ENCODE data around the gene ISG20.
"Not testable (repeated sequence)": the region's sequence is repeated elsewhere in the genome, so short reads cannot be mapped to it uniquely, and the experiment has no call there.

The ISG20 gene

DNA sequence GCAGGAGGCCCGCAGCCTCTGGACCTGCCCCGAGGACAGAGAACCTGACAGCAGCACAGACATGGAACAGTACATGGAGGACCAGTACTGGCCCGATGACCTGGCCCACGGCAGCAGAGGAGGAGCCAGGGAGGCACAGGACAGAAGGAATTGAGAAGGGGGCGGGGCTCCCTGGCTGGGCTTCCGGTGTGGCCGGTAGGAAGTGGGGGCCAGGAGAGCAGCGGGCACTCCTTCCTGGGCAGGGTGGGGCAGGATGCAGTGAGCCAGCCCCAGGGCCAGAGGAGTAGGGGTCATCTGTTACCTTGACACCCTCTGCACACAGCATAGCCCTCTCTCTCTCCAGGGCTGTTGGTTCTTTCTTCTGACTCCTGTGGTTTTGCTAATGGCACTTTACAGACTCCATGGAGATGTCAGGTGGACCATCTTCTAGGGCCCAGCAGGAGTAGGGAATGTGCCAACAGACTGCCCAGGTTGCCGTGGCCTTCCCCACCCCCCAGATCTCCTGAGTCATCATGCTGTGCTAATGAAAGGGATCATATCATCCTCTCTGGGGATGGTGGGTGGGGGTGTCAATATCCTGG is 8.6 kb upstream of the ISG20 start:
- TF ChIP-seq CTCF (IDR thresholded peaks at IDR 0.05; ENCODE audit: low read depth, low read length, missing control alignments) = no peak
- H3K4me3 ChIP-seq (replicated peaks; ENCODE audit: low read depth, low read length) = no peak overlapping the region
- no peak for DNase-seq (ENCODE audit: extremely low read depth, low read depth)

- H3K4me3 ChIP-seq (replicated peaks; ENCODE audit: low read depth, low read length) = no peak overlapping the region
- no peak for TF ChIP-seq CTCF (IDR thresholded peaks at IDR 0.05; ENCODE audit: low read depth, low read length, missing control alignments)
- no peak for DNase-seq (ENCODE audit: extremely low read depth, low read depth)
Measured at GRCh38 chr15:88630798-88631463, 7.9 kb upstream of the ISG20 start.

GRCh38 chr15:88631464-88632028 is 7.3 kb upstream of the ISG20 start:
- H3K4me3 ChIP-seq (replicated peaks; ENCODE audit: low read depth, low read length) = no peak overlapping the region
- TF ChIP-seq CTCF (IDR thresholded peaks at IDR 0.05; ENCODE audit: low read depth, low read length, missing control alignments) = no peak
- no peak for DNase-seq (ENCODE audit: extremely low read depth, low read depth)

- DNase-seq (ENCODE audit: extremely low read depth, low read depth); H3K4me3 ChIP-seq (replicated peaks; ENCODE audit: low read depth, low read length): not testable (repeated sequence)
Measured at GRCh38 chr15:88632797-88633196, 6.0 kb upstream of the ISG20 start.

DNA sequence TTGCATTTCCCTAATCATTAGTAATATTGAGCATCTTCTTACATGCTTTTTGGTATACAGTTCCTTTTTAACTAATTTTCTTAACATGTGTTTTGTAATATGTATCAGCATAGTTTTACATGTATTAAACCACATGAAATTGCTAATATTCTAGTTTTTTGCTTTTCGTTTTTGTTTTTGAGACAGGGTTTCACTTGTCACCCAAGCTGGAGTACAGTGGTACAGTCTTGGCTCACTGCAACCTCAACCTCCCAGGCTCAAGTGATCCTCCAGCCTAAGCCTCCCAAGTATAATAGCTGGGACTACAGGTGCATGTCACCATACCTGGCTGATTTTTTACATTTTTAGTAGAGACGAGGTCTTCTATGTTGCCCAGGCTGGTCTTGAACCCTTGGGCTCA is 4.4 kb upstream of the ISG20 start:
- no peak for DNase-seq (ENCODE audit: extremely low read depth, low read depth)
- no peak for TF ChIP-seq CTCF (IDR thresholded peaks at IDR 0.05; ENCODE audit: low read depth, low read length, missing control alignments)
- no peak overlapping the region for H3K4me3 ChIP-seq (replicated peaks; ENCODE audit: low read depth, low read length)

DNA sequence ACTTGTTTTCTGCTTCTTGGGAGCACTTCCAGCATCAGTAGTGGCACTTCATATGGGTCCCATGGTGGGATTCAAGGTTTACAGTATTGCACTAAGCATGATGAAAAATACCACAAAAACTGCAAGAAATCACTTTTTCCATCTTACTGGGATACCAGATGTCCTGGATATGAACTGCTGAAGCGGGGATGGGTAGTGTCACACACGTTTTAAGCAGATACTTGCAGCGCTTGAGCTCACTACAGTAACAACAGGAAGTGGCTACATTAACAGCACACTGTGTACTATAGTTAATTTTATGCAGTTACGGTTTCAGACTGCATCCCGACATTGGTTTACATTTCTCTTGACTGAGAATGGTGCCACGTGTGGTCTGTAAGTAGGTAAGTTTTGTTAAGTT is 3.5 kb upstream of the ISG20 start:
- no peak for TF ChIP-seq CTCF (IDR thresholded peaks at IDR 0.05; ENCODE audit: low read depth, low read length, missing control alignments)
- H3K4me3 ChIP-seq (replicated peaks; ENCODE audit: low read depth, low read length) = no peak overlapping the region

DNA sequence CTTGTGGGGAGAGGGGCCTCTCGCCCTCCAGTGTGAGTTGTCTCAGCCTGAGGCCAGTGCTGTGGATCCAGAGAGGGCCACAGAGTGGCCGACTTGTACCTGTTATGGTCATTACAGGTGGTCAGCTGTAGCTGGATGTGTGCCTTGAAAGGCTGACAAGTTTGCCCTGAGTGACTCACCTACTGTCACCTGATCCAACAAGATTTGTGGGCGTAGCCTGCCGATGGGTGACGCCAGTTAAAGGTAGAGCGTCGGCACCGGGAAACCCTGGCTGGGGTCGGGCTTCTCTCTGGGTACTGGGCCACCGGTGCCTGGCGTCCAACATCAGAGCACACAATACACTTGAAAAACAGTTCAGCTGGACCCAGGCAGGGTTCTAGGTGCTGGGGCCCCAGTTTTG is 2.8 kb upstream of the ISG20 start:
- no peak for DNase-seq (ENCODE audit: extremely low read depth, low read depth)
- no peak for TF ChIP-seq CTCF (IDR thresholded peaks at IDR 0.05; ENCODE audit: low read depth, low read length, missing control alignments)
- no peak overlapping the region for H3K4me3 ChIP-seq (replicated peaks; ENCODE audit: low read depth, low read length)

More for the DNA sequence above, 3.5 kb upstream of the ISG20 start:
- peak; percentile 35 for DNase-seq (ENCODE audit: extremely low read depth, low read depth)

Data from HFF-Myc (cell line).